Activated CD4-positive, alpha-beta T cell treated with anti-CD3 and anti-CD28 coated beads, Interleukin-10, Interleukin-2, amounts not matched to agents 100 ng/mL and 50 ng/mL, durations not matched to agents 16 hours and 8 hours (primary cell): Measurements from ENCODE around the gene HEPH.
"Not testable (repeated sequence)": the region's sequence is repeated elsewhere in the genome, so short reads cannot be mapped to it uniquely, and the experiment has no call there.

Experiments used
- DNase-seq: peaks from one replicate; pipeline ENCODE4 v3.0.0-alpha.2; 2020

HEPH gene

GRCh38 chrX:66233209-66233608, 69.2 kb downstream of the HEPH start:
- DNase-seq: no peak

GRCh38 chrX:66233904-66234303, 69.9 kb downstream of the HEPH start:
- DNase-seq: not testable (repeated sequence)

- no peak for DNase-seq
Observed at GRCh38 chrX:66255359-66255967, 91.4 kb downstream of the HEPH start.

GRCh38 chrX:66262807-66263206, 98.8 kb downstream of the HEPH start:
- no peak for DNase-seq
